HG03354 (cell line): ENCODE measurements around the gene NUP210.

Source experiments
- ATAC-seq: cut with Tn5 transposase; IDR thresholded peaks from one replicate; pipeline ENCODE4 v1.9.1; 2021; ENCODE audit warnings: mild to moderate bottlenecking; ENCODE audit not compliant: unreplicated experiment, poor library complexity, severe bottlenecking

NUP210 gene

DNA sequence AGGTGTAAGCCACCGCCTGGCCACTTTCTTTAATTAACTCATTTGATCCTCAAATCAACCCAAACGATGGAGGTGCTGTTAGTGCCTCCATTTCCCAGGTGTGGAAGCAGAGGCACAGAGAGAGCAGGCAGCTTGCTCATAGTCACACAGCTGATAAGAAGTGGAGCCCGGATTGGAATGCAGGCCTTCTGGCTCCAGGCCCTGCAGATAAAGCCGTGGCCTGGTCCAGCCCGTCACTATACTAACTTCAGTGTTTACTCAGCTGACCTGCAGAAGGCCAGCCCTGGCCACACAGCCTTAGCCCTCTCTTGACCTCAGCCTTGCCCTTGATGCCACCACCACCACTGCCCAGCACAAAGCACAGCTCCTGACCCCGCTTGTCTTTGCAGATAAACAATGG, 116.7 kb downstream of the NUP210 start:
- no peak for ATAC-seq

DNA sequence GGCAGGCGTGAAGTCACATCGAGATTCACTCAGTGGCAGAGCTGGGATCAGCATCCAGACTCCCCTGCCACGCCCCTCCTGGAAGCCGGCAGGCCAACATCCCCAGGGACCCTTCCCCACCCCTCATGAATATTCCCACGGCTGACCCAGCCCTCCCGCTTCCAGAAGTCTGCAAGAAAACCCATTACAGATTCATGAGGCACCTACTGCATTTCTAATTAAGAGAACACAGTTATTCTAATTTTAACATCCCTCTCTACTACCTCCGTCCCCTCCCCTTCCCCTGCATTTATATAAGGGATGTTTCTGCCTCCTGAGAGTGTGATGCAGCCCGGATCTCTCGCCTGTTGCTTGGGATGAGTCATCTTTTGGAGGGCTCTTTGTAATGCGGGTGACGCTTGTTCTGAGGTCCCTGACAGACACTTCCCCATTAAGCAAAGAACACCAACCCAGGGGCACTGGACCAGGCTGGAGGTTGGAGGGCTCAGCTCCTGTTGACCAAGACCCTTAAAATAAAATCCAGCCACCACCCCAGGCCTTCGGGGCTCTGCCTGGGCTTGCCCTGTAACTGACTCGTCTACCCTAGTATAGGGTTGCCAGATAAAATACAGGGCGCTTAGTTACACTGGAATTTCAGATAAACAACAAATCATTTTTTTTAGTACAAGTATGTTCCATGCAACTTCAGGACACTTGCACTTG, 118.7 kb downstream of the NUP210 start:
- no peak for ATAC-seq

DNA sequence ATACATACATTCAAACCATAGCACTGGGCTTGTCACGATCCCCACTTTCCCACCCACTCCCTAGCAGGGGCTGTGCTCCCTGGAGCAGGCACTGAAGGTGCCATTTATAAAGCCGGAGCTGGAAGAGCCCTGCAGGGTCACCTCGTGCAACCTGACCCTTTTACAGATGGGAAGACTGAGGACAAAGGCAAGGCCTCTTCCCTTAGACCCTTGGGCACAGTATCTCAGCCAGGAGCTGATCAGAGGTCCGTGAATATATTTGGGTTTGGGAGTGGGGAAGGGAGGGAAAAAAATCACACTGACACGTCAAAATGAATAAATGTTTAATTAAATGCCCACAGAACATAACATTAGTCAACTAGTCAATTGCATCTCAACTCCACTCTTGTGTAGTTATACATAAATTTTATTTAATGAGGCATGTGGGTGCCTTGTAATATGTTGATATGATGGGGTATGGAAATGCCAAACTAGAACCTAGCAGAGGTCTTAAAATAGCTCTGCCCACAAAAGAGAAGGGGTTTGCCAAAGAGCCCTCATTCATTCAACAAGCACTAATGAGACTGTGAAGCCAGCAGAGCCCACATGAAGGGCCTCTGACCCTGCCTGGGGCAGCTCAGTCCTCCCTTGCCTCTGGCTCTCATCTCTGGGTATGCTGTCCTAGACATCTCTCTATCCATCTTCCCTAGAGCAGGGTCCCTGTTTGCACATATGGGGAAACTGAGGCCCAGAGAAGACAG, 119.4 kb downstream of the NUP210 start:
- no peak for ATAC-seq

DNA sequence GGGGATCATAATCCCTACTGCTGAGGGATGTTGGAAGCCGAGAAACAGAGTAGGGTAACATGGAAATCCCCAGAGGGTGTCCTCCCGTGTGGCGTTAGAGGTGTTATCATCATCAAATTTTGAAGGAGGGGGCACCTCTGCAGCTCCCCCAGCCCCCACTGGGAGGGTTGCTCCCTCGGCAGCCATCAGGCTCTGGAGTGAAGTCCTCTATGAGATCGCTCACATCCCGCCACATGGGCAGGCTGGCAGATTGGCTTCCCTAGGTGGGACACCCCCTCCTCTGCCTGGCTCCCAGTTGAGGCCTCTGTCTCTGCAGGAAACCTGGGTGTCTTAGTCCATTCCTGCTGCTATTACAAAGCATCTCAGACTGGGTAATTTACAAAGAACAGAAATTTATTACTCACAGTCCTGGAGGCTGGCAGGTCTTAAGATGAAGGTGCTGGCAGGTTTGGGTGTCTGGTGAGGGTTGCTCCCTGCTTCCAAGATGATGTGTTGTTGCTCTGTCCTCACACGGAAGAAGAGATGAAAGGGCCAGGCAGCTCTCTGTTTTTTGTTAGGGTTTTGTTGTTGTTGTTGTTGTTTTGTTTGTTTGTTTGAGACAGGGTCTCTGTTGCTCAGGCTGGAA, 120.5 kb downstream of the NUP210 start:
- ATAC-seq = no peak

DNA sequence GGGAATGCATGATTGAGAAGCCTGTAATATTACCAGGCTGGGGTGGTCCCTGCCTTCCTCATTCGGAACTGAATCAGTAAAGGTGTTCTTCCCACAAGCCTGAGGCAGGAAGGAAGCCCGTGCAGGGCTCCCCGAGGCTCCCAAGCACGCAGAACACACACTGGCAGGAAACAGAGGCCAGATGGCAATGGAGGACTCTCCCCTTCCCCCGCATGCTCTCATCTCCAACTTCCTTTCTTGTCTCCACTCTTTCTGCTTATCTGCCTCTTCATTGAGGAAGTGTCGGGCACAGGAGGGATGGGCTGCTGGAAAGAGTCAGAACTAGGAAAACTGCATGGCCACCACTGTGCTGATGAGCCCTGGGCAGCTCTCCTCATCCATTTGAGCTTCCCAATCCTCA, 123.5 kb downstream of the NUP210 start:
- ATAC-seq = no peak

DNA sequence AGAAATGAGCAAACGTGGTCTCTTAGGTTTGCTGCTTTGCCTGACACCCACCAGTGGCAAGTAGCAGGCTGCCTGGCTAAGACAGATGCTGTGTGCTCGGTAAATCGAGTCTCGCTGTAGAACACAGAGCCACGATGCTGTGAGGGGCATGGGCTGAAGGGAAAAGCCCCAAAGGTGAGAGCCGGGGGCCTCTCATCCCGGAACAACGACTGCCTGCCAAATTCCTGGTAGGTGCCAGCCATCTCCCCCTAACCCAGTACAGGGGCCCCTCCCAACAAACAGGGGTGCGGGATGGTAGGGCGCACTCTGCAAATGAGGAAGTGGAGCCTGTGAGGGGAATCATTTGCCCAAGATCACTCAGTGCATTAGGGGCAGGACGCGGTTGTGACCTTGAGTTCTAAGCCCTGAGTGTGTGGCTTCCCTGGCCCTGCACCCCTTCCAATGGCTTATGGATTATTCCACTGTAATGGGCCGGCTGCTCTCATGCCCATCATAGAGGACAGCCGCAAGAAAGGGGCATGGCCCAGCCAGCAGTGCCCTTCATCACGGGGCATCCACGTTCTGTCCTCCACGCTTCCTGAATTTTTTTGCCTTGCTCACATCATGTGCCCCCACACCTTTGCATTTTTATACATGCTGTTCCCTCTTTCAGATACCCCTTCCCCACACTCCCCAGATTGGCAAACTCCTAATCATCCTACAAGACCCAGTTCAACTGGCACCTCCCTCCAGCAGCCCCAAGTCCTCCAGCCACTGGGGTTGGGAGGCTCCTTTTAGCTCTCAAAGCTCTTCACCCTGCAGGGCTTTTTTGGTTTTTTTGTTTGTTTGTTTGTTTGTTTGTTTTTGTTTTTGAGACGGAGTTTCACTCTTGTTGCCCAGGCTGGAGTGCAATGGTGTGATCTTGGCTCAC, 125.4 kb downstream of the NUP210 start:
- ATAC-seq = no peak

DNA sequence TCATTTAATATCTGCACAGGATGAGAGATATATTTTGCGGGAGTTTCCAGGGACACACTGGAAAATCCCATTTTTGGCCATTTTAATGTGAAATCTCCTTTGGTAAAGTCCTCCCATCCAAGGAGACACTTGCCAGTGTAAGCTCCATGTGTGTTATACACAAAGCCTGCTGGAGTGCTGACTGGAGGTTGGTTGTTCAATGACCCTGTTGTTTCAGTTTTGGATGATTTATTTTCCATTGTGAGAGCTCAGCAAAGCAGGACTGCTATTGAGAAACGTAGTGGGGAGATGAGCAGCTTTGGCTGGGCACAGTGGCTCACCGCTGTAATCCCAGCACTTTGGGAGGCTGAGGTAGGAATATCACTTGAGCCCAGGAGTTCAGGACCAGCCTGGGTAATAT, 127.7 kb downstream of the NUP210 start:
- no peak for ATAC-seq

DNA sequence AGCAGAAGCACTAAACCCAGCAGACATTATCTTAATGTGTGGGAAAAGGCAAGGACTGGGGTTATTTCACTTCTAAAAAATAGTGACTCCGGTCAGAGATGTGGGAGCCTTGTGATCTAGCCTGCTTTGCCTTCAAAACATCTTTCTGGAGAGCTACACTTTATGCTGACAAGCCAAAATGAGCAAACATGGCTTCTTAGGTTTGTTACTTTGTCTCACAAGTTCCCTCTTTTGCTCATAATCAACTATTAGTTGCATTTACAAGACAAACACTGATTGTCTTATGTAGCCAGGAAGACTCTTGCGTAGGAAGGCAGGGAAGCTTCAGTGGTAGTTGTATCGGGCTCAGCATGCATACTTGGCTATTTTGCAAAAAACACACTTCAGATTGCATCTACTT, 129.2 kb downstream of the NUP210 start:
- ATAC-seq = no peak

DNA sequence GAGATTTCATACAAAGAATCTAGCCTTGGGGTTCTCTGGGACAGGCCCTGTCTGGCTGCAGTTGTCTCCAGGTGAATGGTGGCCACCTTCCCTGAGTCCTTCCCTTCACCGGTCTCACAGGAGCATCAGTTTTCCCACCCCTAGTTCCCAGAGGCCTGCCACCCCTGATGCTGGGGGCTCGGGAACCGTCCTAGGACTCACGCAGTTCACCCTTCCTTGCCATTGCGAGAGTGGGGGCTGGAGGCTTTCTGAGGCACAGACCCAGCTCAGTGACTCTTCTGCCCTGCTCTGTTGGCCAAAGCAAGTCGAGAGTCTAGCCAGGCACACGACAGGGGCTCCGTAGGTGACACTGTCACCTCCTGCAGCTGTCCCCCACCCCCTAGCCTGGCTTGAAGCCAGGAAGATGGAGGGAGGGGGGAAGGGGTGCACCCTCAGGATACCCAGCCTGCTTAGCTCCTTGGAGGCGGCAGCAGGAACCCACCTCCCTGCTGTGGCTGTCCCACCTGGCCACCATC, 130.3 kb downstream of the NUP210 start:
- no peak for ATAC-seq

DNA sequence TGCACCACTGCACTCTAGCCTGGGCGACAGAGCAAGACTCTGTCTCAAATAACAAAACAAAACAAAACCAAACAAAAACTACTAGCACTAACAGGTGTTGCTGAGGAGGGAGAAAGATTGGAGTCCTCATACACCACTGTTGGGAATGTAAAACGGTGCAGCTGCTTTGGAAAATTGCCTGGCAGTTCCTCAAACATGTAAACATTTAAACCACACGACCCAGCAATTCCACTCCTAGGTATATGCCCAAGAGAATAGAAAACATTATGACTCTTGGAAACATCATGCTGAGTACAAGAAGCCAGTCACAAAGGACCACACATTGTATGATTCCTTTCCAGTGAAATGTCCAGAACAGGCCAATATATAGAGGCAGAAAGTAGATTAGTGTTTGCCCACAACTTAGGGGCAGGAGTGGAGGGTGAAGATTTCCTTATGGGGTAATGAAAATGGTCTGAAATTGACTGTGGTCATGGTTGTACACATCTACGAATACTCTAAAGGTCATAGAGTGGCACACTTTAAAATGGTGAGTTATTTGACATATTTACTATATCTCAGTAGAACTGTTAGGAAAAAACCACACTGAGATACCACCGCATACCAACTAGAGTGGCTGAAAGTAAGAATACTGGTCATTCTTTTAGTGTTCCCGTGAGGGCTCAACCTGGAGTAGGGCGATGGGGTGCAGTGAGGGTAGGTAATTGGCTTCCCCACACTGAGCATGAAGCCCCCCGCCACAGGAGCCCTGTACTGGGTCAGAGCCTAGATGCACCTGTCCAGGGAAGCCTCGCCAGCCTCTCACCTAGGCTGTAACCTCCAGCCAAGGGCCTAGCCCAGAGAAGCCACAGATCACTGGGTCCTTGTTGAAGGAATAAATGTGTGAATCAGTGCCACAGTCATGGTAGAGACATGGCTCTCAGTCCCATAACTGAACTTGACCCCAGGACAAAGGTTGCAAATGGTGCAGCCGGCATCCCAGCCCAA, 131.1 kb downstream of the NUP210 start:
- ATAC-seq = no peak

DNA sequence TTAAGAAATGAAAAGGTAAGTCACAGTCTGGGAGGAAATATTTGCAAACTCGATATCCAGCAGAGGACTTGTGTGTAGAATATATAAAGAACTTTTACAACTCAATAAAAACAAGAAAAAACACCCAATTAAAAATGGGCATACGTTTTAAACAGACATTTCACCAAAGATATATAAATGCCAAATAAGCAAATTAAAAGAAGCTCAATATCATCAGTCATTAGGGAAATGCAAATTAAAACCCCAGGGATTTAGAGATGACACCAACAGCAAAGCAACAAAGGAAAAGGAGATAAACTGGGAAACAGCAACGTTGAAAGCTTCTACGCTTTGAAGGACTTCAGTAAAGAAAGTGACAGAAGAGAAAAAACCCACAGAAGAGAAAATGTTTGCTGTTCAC, 132.3 kb downstream of the NUP210 start:
- ATAC-seq = no peak

DNA sequence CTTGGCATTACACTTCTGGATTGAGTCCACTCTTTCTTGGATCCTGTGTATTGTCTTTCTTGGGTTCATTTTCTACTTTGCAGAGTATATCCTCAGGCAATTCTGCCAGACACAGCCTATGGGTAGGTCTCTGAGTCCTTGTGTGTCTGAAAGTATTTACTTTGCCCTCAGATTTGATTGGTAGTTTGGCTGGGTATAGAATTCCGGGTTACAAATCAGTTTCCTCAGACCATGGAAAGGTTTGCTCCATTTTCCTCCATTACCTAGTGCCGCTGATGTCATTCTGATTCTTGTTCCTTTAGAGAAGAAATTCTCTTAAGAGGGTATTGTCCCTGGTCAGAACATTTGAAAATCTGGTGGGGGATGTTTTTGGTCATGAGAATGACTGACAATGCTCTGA, 133.2 kb downstream of the NUP210 start:
- no peak for ATAC-seq

DNA sequence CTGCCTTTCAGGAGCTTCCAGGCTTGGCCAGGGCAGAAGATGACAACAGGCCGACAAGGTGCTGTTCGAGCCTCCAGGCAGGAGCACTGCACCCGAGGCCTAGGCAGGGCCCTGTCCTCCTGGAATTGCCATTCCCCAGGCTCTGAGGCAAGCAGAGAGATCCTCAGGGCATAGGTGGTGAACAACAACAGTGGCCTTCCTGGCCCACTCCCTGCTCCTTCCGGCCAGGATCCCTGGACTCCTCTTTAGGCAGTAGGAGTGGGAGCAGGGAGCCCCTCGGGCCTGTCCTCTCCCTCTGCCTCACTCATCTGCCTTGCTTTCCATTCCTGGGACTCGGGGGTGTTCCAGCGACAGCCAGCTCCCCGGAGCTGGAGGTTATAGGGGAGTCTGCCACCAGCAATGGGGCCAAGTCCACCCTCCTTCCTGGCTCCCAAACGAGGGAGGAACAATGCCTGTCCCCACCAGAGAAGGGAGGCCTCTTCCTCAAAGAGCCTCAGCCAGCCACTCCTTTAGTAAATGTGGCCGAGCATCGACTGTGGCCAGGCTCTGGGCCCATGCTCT, 135.0 kb downstream of the NUP210 start:
- ATAC-seq = no peak

DNA sequence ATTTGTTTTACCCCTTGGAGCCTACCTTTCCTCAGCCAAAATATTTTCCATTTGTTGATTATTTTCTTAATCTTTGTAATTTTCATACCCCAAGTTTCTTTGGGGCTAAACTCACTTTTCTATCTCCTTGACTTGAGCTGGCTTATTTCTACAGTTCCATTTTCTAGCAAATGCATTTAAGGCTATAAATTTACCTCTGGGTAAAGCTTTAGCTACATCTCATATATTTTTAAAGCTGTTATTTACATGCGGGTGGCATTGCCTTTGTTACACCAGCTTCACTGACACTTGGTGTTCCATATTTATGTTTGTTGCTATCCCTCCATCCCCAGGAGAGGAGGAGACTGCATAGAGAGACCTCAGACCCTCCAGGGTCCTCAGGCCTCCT, 136.3 kb downstream of the NUP210 start:
- no peak for ATAC-seq

DNA sequence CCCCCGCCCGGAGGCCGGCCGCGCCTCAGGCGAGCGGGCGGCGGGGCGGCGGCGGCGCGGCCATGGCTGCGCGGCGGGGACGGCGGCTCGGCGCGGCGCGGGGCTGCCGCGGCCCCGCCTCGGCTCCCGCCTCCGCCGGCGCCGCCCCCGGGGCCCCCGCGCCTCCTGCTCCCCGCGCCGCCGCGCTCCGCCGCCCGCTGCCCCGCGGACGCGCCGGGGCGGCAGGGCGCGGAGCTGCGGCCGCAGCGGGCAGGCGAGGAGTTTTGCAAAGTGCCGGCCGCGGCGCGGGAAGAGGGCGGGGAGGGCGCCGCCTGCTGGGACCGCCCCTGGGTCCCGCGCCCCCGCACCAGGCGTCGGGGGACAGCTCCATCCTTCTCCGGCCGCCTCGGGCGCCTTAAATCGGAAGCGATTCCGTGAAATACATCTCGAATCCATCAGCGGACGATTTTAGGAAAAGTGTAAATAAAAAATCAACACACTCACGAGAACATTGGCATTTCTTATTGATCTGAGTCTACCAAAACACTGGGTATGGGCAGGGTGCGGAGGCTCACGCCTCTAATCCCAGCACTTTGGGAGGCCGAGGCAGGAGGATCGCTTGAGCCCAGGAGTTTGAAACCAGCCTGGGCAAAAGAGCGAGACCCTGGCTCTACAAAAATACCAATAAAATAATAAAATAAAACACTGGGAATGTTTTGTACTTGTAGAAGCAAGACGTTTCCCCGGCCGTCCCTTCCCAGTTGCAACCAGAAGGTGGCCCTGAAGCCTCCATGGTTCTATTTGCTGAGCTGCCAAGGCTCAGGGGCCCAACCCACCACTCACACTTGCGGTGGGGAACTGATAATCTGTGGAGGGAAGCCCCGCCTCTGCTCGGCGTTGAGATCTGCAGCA, 136.9 kb downstream of the NUP210 start:
- ATAC-seq = no peak

DNA sequence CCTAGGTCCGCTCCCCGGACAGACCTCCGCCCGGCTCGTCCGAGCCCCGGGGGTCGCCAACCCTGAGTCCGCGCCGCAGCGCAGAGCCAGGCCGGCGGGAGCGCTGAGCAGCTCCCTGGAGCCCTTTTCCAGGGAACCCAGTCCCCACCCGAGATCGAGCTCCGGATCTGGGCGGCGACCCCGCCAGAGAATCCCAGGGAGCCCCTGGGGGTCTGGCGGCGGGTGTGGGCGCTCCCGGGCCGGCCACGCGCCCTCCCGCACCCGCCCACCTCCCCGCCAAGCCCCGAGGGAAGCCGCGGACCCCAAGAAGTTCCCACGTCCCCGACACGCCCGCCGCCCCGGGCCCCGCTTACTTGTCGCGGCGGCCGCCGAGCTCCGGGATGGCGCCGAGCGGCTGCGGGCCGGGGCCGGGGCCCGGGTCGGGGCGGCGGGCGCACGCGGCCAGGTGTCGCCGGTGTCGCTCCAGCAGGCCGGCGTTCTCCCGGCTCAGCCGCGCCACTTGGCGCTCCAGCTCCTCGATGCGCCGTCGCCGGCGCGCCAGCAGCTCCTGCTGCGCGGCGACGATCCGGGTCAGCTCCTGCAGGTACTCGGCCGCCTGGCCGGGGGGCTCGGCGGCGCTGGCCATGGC, 137.7 kb downstream of the NUP210 start:
- ATAC-seq = no peak
